WTC11 (cell line): ENCODE data around the gene TKTL1.

ENCODE experiments used
- NFATC4 ChIP-seq: fragments of 250-450 bp; sonication (Bioruptor Pico); IDR thresholded peaks from 2 replicates; pipeline ENCODE4 v1.9.0; 2021; ENCODE audit warnings: mild to moderate bottlenecking
- OVOL2 ChIP-seq: fragments of 250-450 bp; sonication (Bioruptor Pico); IDR thresholded peaks from 2 replicates; pipeline ENCODE4 v1.9.0; 2021; ENCODE audit warnings: mild to moderate bottlenecking, borderline replicate concordance
- TF ChIP-seq, protein P1 (sequence below): sonication (generic); formaldehyde crosslinking; IDR thresholded peaks from 2 replicates; pipeline ENCODE4 v1.8.0; 2022; ENCODE audit warnings: mild to moderate bottlenecking, missing genetic modification reagents

- TF ChIP-seq NFATC4 (CRISPR knock-in tag) = no peak
- TF ChIP-seq OVOL2 = no peak
- TF ChIP-seq, protein P1, sequence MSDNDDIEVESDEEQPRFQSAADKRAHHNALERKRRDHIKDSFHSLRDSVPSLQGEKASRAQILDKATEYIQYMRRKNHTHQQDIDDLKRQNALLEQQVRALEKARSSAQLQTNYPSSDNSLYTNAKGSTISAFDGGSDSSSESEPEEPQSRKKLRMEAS (CRISPR knock-in tag) = no peak
These were observed 61.6 kb downstream of the TKTL1 start for GRCh38 chrX:154357205-154357604.
